ENCODE data around the gene NRIP1.

The NRIP1 gene

GRCh38 chr21:15066123-15066575, 1.3 kb upstream of the NRIP1 start:
- DNase-seq (ENCODE audit: low read depth in 3 of 3), result no peak

- DNase-seq (ENCODE audit: low read depth in 3 of 3), result peak; percentile 66 to 67 (median 66)
Observed at GRCh38 chr21:15065392-15066122, 757 bp upstream of the NRIP1 start.

GRCh38 chr21:15063814-15064575, 805 bp downstream of the NRIP1 start:
- DNase-seq (ENCODE audit: low read depth in 3 of 3), result peak in 2 of 3 experiments; percentile 5 to 16

GRCh38 chr21:15063081-15063813, 1.6 kb downstream of the NRIP1 start:
- DNase-seq (ENCODE audit: low read depth in 3 of 3), result peak in 2 of 3 experiments; percentile 11 to 19

GRCh38 chr21:15062606-15062965, 2.2 kb downstream of the NRIP1 start:
- DNase-seq (ENCODE audit: low read depth in 3 of 3), result no peak

- DNase-seq (ENCODE audit: low read depth in 3 of 3), result no peak
Observed at GRCh38 chr21:15061747-15062605, 2.8 kb downstream of the NRIP1 start.

GRCh38 chr21:15061279-15061678, 3.5 kb downstream of the NRIP1 start:
- no peak for DNase-seq (ENCODE audit: low read depth in 3 of 3)

GRCh38 chr21:15060543-15061175, 4.1 kb downstream of the NRIP1 start:
- no peak for DNase-seq (ENCODE audit: low read depth in 3 of 3)

GRCh38 chr21:15059397-15059796, 5.4 kb downstream of the NRIP1 start:
- no peak for DNase-seq (ENCODE audit: low read depth in 3 of 3)

- no peak for DNase-seq (ENCODE audit: low read depth in 3 of 3)
Observed at GRCh38 chr21:15058854-15059263, 5.9 kb downstream of the NRIP1 start.

GRCh38 chr21:15057285-15057684, 7.5 kb downstream of the NRIP1 start:
- no peak for DNase-seq (ENCODE audit: low read depth in 3 of 3)

- DNase-seq (ENCODE audit: low read depth in 3 of 3), result no peak
Observed at GRCh38 chr21:15054606-15055239, 10.1 kb downstream of the NRIP1 start.

GRCh38 chr21:15054089-15054488, 10.7 kb downstream of the NRIP1 start:
- DNase-seq (ENCODE audit: low read depth in 3 of 3), result no peak

- DNase-seq (ENCODE audit: low read depth in 3 of 3), result no peak
Observed at GRCh38 chr21:15053500-15053899, 11.3 kb downstream of the NRIP1 start.

- no peak for DNase-seq (ENCODE audit: low read depth in 3 of 3)
Observed at GRCh38 chr21:15052459-15052763, 12.4 kb downstream of the NRIP1 start.

- DNase-seq (ENCODE audit: low read depth in 3 of 3), result no peak
Observed at GRCh38 chr21:15051644-15052458, 12.9 kb downstream of the NRIP1 start.

- DNase-seq (ENCODE audit: low read depth in 3 of 3), result no peak
Observed at GRCh38 chr21:15050568-15051377, 14.0 kb downstream of the NRIP1 start.

GRCh38 chr21:15045017-15045416, 19.8 kb downstream of the NRIP1 start:
- DNase-seq (ENCODE audit: low read depth in 3 of 3), result no peak

GRCh38 chr21:15042531-15042930, 22.3 kb downstream of the NRIP1 start:
- no peak for DNase-seq (ENCODE audit: low read depth in 3 of 3)
